NCI-H446 (cell line): ENCODE measurements around the gene MCAM.

Source experiments
- DNase-seq, 2 experiments: peaks; one replicate each; lab custom pipeline; 2025; lab: John Stamatoyannopoulos, UW

Gene MCAM

DNA sequence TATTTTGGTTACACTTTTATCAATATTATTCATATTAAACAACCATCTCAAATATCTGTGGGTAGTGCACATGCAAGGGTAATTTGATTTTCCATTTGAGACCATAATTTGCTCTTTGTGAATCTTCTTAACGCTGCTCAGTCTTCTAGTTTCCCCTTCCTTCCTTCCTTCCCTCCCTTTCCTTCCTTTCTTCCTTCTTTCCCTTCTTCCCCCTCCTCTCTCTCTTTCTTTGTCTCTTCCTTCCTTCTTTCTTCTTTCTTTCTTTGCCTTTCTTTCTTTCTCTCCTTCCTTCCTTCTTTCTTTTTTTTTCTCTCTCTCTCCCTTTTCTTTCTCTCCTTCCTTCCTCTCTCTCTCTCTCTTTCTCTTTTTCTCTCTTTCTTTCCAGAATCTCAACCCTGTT is 13.3 kb upstream of the MCAM start:
- DNase-seq: no peak

GRCh38 chr11:119329320-119329719 is 12.4 kb upstream of the MCAM start:
- no peak for DNase-seq

DNA sequence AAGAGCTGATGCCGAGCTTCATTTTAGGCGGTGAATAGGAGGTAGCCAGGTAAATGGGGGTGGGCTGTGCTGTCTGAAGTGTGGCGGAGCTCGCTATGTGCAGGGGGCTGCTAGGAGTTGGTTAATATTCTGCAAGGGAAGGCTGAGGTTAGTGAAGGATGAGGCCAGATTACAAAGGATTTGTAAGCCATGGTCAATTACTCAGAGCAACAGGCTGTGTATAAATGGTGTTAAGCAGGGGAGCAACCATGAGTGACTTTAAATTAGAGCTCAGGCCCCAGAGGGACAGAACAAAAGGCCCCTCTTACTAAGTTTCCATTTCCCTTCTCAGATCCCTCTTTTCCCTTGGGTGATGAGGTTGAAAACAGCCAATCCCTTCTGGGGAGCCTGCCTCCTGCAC is 7.3 kb upstream of the MCAM start:
- DNase-seq: no peak

- DNase-seq: peak; percentile 42 to 83
These were observed 6.7 kb upstream of the MCAM start for GRCh38 chr11:119323532-119324033.

DNA sequence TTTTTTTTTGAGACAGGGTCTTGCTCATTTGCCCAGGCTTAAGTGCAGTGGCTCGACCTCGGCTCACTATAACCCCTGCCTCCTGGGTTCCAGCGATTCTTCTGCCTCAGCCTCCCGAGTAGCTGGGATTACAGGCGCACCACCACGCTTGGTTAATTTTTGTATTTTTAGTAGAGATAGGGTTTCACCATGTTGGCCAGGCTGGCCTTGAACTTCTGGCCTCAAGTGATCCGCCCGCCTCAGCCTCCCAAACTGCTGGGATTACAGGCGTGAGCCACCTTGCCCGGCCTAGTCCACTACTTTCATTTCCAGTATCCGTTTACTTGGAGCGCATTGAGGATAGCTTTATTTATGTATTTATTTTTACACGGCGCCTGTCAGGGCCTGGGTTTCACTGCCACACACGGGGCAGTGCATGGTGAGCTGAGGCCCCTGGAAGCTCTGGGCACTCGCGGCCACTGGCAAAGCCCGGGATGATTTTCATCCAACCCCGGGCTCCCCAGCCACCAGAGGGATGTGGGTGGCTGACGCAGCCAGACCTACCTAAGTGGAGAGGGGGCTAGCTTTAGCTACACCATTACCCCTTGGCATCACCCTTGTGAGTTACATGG is 6.1 kb upstream of the MCAM start:
- no peak for DNase-seq

DNA sequence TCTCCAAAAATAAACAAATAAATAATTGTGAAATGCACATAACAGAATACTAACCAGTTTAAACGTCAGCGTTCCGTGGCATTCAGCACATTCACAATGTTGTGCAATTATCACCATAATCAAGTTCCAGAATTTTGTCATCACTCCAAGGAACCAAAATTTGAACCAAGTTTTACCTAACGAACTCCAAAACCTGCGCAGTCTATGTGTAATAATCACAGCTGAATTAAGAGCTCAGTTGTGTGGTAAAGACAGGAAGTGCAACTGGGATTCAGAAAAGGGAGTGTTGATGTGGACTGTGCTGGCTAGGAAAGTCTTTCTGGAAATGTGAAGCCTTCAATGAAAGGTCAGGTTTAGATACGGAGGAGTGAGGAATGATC is 5.4 kb upstream of the MCAM start:
- DNase-seq: no peak

GRCh38 chr11:119320776-119321524 is 4.0 kb upstream of the MCAM start:
- no peak for DNase-seq

DNA sequence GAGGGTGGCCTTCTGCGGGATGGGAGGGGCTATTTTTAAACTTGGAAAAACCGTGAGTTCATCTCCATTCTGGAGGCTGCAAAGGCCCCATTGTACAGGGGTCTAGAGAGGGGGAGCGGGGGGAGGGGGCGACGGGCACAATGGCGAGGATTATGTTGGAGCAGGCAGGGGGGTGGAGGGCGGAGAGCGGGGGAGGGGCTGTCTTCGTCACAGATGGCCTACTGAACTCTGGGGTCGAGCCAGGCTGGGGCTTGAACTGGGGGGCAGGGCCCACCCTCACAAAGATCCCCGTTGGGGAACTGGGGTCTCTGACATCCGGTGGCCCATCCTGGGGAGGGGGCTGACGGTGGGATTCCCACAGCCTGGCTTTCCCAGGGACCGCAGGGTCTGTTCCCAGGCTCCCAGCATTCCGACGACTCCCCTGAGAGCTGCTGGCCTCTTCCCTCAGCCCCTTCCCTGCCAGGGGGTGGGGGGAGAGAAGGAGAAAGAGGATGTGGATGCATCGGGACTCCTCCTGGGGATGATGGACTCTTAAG is 3.4 kb upstream of the MCAM start:
- DNase-seq: no peak

DNA sequence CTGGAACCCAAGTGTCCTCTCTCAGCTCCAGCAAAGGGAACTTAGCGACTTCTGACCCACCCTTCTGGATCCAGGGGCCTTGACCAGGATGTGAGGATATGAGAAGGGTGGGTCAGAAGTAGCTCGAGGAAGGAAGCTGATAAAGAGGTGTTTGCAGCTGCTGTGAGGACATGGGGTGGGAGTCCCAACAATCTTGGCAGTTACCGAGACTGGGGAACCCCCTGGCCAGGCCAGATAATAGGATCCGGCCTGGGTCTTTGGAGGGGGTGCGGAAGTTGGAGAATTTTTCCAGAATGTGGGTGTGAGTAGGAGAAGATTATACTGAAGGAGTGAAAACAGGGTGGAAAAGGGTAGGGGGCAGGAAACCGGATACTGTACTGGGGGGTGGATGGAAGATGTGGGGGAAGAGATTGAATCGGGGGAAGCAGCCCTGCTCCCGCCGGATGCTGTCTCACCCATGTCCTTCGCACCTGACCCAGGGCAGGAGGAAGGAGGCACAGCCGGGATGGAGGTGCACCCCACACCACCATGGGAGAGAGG is 2.8 kb upstream of the MCAM start:
- DNase-seq: no peak

GRCh38 chr11:119319136-119319699 is 2.3 kb upstream of the MCAM start:
- DNase-seq: no peak

DNA sequence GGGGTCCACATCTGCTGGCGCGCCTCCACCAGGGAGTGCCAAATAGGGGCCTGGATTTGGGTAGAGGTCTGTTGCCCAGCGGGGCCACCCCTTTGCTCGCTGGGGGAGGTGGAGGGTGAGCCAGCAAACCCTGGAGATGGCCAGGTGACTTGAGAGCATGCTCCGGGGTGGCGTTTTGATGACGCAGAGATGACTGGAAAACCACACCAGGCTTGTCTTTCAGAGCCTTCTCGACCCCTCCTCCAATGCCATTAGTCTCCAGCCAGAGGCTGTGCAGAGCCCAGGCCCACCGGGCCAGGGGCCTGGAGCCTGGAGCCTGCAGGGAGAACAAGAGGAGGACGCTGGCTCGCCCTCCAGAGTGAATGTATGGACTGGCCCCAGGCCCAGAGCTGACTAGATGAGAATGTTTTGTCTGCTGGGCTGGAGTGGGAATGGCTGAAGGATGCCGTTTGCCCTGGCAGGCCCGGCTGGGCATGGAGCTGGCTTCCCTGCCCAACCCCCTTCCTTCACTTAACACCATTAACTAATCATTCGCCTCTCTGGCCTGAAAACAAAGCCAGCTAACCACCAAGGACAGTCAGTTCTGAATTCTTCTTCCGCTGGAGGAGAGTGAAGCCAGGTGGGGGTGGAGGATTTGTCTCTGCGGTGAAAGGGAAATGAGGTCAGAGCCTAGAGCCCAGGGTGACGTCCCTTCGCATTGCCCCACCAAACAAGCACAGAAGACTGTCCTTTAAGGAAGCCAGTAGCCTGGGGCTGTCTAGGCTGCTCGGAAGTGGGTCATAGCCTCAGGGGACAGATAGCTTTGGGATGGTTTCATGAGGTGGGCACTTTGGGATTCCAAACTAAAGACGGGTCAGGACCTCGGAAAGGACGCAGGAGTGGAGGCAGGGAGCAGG is 1.6 kb upstream of the MCAM start:
- DNase-seq: peak in 1 of 2 experiments; percentile 46

DNA sequence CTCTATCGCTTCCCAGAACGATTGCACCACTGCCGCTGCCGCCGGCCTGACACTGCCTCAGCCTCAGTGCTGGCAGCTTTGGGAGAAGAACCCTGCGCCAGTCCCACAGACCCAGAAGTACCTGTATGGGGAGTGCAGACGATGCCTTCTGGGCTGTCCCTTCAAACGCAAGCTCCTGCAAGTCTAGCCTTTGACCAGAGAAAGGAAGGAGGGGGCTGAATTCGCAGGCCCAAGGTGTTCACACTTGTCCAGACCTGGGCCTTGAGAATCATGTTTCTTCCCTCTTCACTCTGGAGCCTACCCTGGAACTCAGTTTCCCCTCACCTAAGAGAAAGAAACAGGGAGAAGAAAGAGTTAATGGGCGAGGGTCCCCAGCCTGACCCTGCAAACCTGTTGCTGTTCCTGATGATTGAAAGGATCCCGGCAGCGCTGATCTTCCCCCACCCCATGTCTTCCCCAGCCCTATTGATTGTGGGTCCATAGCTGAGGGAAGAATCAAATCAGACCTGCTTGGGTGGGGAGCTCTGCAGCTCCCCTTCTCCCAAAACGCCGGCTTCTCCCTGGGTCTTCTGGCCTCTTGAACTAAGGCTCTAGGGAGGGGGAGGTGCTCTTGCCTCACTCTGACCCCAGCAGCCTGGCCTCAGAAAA is 786 bp upstream of the MCAM start:
- no peak for DNase-seq

DNA sequence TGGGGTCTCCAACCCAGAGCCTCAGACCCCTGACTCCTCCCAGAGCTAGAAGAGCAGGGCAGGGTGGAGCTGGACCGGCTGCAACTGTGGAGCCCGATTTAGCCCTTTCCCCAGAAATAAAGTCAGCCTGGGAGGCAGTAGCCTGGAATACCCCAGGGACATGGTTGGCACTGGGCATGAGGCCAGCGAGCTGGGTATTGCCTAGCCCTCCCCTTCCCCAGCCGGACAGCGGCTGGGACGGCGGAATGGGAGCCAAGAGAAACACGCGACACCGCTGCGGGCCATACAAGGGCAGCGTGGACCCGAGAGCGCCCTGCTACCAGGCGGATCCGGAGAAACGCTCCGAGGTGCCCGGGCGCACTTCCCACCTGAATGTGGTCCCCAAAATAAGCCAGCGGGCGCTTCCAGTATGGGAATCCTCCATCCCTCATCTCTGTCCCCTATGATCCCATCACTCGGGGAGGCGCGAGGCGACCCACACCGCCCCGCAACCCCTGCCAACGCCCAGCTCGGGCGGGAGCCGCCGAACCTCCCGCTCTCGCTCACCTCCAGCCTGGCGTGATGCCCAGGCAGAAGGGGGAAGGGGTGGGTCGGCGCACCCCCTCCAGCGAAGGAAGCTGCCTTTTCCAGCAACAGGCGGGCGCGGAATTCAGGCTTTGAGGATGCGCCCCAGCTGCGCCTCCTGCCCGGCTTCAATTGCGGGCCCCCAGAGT is 758 bp downstream of the MCAM start:
- peak in 1 of 2 experiments; percentile 78 for DNase-seq

GRCh38 chr11:119315131-119316015 is 1.6 kb downstream of the MCAM start:
- DNase-seq: peak in 1 of 2 experiments; percentile 73

- no peak for DNase-seq
These were observed 2.2 kb downstream of the MCAM start for GRCh38 chr11:119314726-119315125.

- DNase-seq: no peak
These were observed 6.3 kb downstream of the MCAM start for GRCh38 chr11:119310682-119311052.

DNA sequence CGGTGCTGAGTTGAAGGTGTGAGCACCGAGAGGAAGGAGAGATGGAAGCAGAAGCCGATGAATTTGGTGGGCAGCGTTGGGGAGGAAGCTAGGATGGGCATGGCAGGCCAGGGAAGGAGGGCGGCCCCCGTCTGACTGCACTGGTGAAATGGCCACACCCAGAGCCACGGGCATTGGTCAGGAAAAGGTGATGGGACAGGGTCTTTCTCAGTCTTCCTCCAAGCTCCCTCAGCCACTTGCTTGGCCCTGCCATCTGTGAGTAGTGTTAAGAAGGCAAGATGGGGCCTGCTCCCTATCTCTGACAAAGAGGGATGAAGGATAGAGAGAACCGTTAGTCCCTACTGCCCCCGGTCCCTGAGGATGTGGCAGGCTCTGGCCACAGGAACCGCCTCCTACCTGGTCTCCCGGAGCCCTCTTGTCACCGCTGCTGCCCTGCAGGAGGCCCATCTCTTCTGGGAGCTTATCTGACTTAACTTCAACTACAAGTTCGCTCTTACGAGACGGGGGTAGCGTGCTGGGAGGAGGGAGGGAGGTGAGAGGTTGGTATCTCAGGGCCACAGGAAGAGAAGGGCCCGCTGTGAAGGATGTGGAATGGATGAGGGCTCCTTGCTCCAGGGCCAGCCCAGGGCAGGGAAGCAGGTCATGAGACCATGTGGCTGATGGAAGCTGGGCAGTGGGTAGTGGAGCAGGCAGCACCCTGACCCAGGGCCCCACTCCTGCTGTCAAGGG is 6.8 kb downstream of the MCAM start:
- no peak for DNase-seq

- no peak for DNase-seq
These were observed 7.5 kb downstream of the MCAM start for GRCh38 chr11:119309411-119309810.

DNA sequence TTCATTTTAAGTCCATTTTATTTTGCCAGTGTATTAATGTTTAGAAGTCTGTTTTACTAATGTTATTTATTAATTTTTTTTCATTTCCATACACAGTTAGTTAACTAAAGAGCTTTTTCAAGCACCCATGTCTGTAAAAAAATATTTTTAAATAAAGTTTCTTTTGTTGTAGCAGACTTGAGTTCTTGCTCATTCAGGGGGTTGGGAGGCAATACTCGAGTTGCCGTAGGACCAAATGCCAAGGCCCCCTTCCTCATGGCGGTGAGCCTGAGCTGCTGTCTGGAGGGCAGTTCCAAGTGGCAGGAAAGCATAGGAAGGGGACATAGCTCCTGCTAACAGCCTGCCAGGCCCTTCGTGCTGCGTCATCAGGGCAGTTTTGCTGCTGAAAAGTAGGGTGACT is 9.0 kb downstream of the MCAM start:
- DNase-seq: no peak
